ENCODE results near the gene GSG1L. TPM values are rescaled to one million over a fixed set of nuclear protein-coding genes. Genes with fewer than 3 reads are reported as not detected.

Gene GSG1L
- total RNA-seq, 2 experiments from 2014 or later = not detected

GRCh38 chr16:27751233-27751632, 312.3 kb downstream of the GSG1L start:
- H3K36me3 Mint-ChIP-seq (ENCODE audit: low read depth) = peaks cover 2% of the 10 kb centered on the region
- H3K27ac Mint-ChIP-seq = no peak overlapping the region
- H3K27me3 Mint-ChIP-seq = no peaks in the 10 kb centered on the region
- ChIA-PET CTCF (no interaction called here), POLR2A (no interaction called here)
- peaks cover 3% of the 10 kb centered on the region for H3K4me1 Mint-ChIP-seq (ENCODE audit: low read depth)
- no peak for ATAC-seq
- H3K9me3 Mint-ChIP-seq = no peaks in the 10 kb centered on the region
- DNase-seq = no peak
- no peak for TF ChIP-seq CTCF (IDR thresholded peaks at IDR 0.05)
- no peak overlapping the region for H3K4me3 Mint-ChIP-seq
- intact Hi-C loops (cut with micrococcal nuclease) = no loop called here

GRCh38 chr16:27749946-27750345, 313.6 kb downstream of the GSG1L start:
- H3K27ac Mint-ChIP-seq = no peak overlapping the region
- intact Hi-C loops (cut with micrococcal nuclease) = no loop called here
- ATAC-seq (no peak), DNase-seq (no peak)
- H3K27me3 Mint-ChIP-seq = no peaks in the 10 kb centered on the region
- H3K9me3 Mint-ChIP-seq = no peaks in the 10 kb centered on the region
- ChIA-PET POLR2A (no interaction called here), CTCF (no interaction called here)
- no peak for TF ChIP-seq CTCF (IDR thresholded peaks at IDR 0.05)
- H3K4me3 Mint-ChIP-seq = no peak overlapping the region
- H3K4me1 Mint-ChIP-seq (ENCODE audit: low read depth) = peaks cover 3% of the 10 kb centered on the region
- peaks cover 2% of the 10 kb centered on the region for H3K36me3 Mint-ChIP-seq (ENCODE audit: low read depth)

GRCh38 chr16:27749547-27749875, 314.0 kb downstream of the GSG1L start:
- ChIA-PET CTCF (interaction anchor here (0.6 kb wide), 1 partner anchor 118 kb away, joined by 3 read pairs; no protein-coding TSS in a partner anchor), POLR2A (interaction anchor here (1.4 kb wide), 1 partner anchor 8 kb away, joined by 3 read pairs; no protein-coding TSS in a partner anchor)
- intact Hi-C loops (cut with micrococcal nuclease) = no loop called here
- DNase-seq = no peak
- ATAC-seq = no peak
- peaks cover 2% of the 10 kb centered on the region for H3K36me3 Mint-ChIP-seq (ENCODE audit: low read depth)
- TF ChIP-seq CTCF (IDR thresholded peaks at IDR 0.05) = no peak
- no peaks in the 10 kb centered on the region for H3K27me3 Mint-ChIP-seq
- H3K4me1 Mint-ChIP-seq (ENCODE audit: low read depth) = peaks cover 3% of the 10 kb centered on the region
- H3K9me3 Mint-ChIP-seq = no peaks in the 10 kb centered on the region
- no peak overlapping the region for H3K4me3 Mint-ChIP-seq
- no peak overlapping the region for H3K27ac Mint-ChIP-seq

GRCh38 chr16:27748868-27749546, 314.5 kb downstream of the GSG1L start:
- Mint-ChIP-seq H3K27ac (no peak overlapping the region), H3K4me1 (ENCODE audit: low read depth) (peaks cover 3% of the 10 kb centered on the region), H3K36me3 (ENCODE audit: low read depth) (peaks cover 2% of the 10 kb centered on the region), H3K9me3 (no peaks in the 10 kb centered on the region), H3K4me3 (no peak overlapping the region), H3K27me3 (no peaks in the 10 kb centered on the region)
- no peak for TF ChIP-seq CTCF (IDR thresholded peaks at IDR 0.05)
- POLR2A ChIA-PET = interaction anchor here (1.4 kb wide), 1 partner anchor 9 kb away, joined by 3 read pairs; no protein-coding TSS in a partner anchor
- intact Hi-C loops (cut with micrococcal nuclease) = no loop called here
- CTCF ChIA-PET = interaction anchor here (0.6 to 0.7 kb wide), 3 partner anchors 13 to 261 kb away, joined by 3 read pairs; no protein-coding TSS in a partner anchor
- DNase-seq (peak; percentile 48), ATAC-seq (peak; percentile 68)

DNA sequence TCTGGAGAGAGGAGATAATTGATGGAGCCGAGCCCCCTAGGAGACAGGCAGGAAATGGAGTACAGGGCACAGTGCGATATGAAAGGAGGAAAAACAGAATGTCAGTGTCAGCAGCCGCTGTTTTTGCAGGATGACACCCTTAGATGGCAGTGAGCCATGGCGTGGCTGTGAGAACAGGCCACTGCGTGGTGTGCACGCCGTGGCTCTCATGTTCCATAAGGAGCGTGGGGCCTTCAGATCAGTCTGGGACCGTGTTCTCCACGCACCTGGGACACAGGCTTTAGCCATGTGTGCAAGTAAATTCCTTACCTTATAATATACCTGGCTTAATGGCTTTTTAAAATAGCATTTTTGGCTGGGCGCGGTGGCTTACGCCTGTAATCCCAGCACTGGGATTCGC, 315.6 kb downstream of the GSG1L start:
- no peaks in the 10 kb centered on the region for H3K27me3 Mint-ChIP-seq
- H3K4me1 Mint-ChIP-seq (ENCODE audit: low read depth) = peaks cover 3% of the 10 kb centered on the region
- intact Hi-C loops (cut with micrococcal nuclease) = no loop called here
- no peak for DNase-seq
- ChIA-PET POLR2A (no interaction called here), CTCF (interaction anchor here (0.7 kb wide), 1 partner anchor 260 kb away, joined by 3 read pairs; no protein-coding TSS in a partner anchor)
- ATAC-seq = no peak
- H3K9me3 Mint-ChIP-seq = peaks cover under 1% of the 10 kb centered on the region
- peaks cover 5% of the 10 kb centered on the region for H3K36me3 Mint-ChIP-seq (ENCODE audit: low read depth)
- no peak for TF ChIP-seq CTCF (IDR thresholded peaks at IDR 0.05)
- no peak overlapping the region for H3K27ac Mint-ChIP-seq
- H3K4me3 Mint-ChIP-seq = no peak overlapping the region

Measured in activated CD8-positive, alpha-beta T cell treated with anti-CD3 and anti-CD28 coated beads for 36 hours (primary cell).